ENCODE results near the gene TYW3. TPM values are rescaled to one million over a fixed set of nuclear protein-coding genes. Genes with fewer than 3 reads are reported as not detected.

Gene TYW3
- total RNA-seq, 4 donors from 2014 or later: 6.7 to 9.2 (median 7.7) TPM

GRCh38 chr1:74689621-74690363 lies 43.2 kb upstream of the TYW3 start:
- Histone ChIP-seq H3K4me1 (no peaks in the 10 kb centered on the region), H3K9me3 (no peaks in the 10 kb centered on the region), H3K4me3 (no peak overlapping the region), H3K36me3 (no peaks in the 10 kb centered on the region), H3K27ac (no peak overlapping the region), H3K27me3 (no peaks in the 10 kb centered on the region)
- ATAC-seq: peak in 1 of 2 donors; percentile 18
- TF ChIP-seq CTCF (IDR thresholded peaks at IDR 0.05 in 4 of 5, conservative IDR thresholded peaks at IDR 0.05 in 1 of 5) (peak; percentile 43 to 78 (median 55)), POLR2A (IDR thresholded peaks at IDR 0.05) (no peak)
- intact Hi-C loops (cut with DNase I; ENCODE audit: low total_unique reads): no loop called here
- in situ Hi-C loops (cut with MboI; ENCODE audit: low sequenced_read_pairs in 4 of 4): no loop called here
- no peak for DNase-seq

- TF ChIP-seq POLR2A (IDR thresholded peaks at IDR 0.05): no peak
- no peak for TF ChIP-seq CTCF (IDR thresholded peaks at IDR 0.05 in 4 of 5, conservative IDR thresholded peaks at IDR 0.05 in 1 of 5)
- ATAC-seq: no peak
- in situ Hi-C loops (cut with MboI; ENCODE audit: low sequenced_read_pairs in 4 of 4): no loop called here
- no peaks in the 10 kb centered on the region for H3K36me3 ChIP-seq
- intact Hi-C loops (cut with DNase I; ENCODE audit: low total_unique reads): no loop called here
- no peak overlapping the region for H3K27ac ChIP-seq
- no peaks in the 10 kb centered on the region for H3K9me3 ChIP-seq
- H3K4me1 ChIP-seq: no peaks in the 10 kb centered on the region
- DNase-seq: no peak
- H3K4me3 ChIP-seq: no peak overlapping the region
- no peaks in the 10 kb centered on the region for H3K27me3 ChIP-seq
Measured at GRCh38 chr1:74690364-74690696, 42.6 kb upstream of the TYW3 start.

GRCh38 chr1:74690909-74691308 lies 42.0 kb upstream of the TYW3 start:
- Histone ChIP-seq H3K27me3 (no peaks in the 10 kb centered on the region), H3K9me3 (no peaks in the 10 kb centered on the region), H3K27ac (no peak overlapping the region), H3K4me3 (no peak overlapping the region), H3K36me3 (no peaks in the 10 kb centered on the region), H3K4me1 (no peaks in the 10 kb centered on the region)
- TF ChIP-seq CTCF (IDR thresholded peaks at IDR 0.05 in 4 of 5, conservative IDR thresholded peaks at IDR 0.05 in 1 of 5) (no peak), POLR2A (IDR thresholded peaks at IDR 0.05) (no peak)
- no peak for ATAC-seq
- no peak for DNase-seq
- intact Hi-C loops (cut with DNase I; ENCODE audit: low total_unique reads) (no loop called here), in situ Hi-C loops (cut with MboI; ENCODE audit: low sequenced_read_pairs in 4 of 4) (no loop called here)

GRCh38 chr1:74693473-74693872 lies 39.5 kb upstream of the TYW3 start:
- no peaks in the 10 kb centered on the region for H3K27me3 ChIP-seq
- intact Hi-C loops (cut with DNase I; ENCODE audit: low total_unique reads) (no loop called here), in situ Hi-C loops (cut with MboI; ENCODE audit: low sequenced_read_pairs in 4 of 4) (no loop called here)
- H3K27ac ChIP-seq: no peak overlapping the region
- H3K4me1 ChIP-seq: no peaks in the 10 kb centered on the region
- no peak for ATAC-seq
- H3K9me3 ChIP-seq: no peaks in the 10 kb centered on the region
- H3K36me3 ChIP-seq: no peaks in the 10 kb centered on the region
- no peak overlapping the region for H3K4me3 ChIP-seq
- no peak for TF ChIP-seq POLR2A (IDR thresholded peaks at IDR 0.05)
- no peak for TF ChIP-seq CTCF (IDR thresholded peaks at IDR 0.05 in 4 of 5, conservative IDR thresholded peaks at IDR 0.05 in 1 of 5)
- DNase-seq: no peak

- in situ Hi-C loops (cut with MboI; ENCODE audit: low sequenced_read_pairs in 4 of 4): no loop called here
- DNase-seq: no peak
- TF ChIP-seq POLR2A (IDR thresholded peaks at IDR 0.05) (no peak), CTCF (IDR thresholded peaks at IDR 0.05 in 4 of 5, conservative IDR thresholded peaks at IDR 0.05 in 1 of 5) (no peak)
- Histone ChIP-seq H3K4me1 (no peaks in the 10 kb centered on the region), H3K27ac (no peak overlapping the region), H3K36me3 (peaks cover 0 to 15% of the 10 kb centered on the region in 2 donors), H3K4me3 (no peak overlapping the region), H3K27me3 (no peaks in the 10 kb centered on the region), H3K9me3 (no peaks in the 10 kb centered on the region)
- ATAC-seq: no peak
- intact Hi-C loops (cut with DNase I; ENCODE audit: low total_unique reads): no loop called here
Measured at GRCh38 chr1:74697832-74698231, 35.1 kb upstream of the TYW3 start.

Data from gastrocnemius medialis (tissue), 4 donors.